Peyer's patch (tissue), 4 donors: Measurements from ENCODE around the gene FER. TPM values are rescaled to one million over a fixed set of nuclear protein-coding genes. Genes with fewer than 3 reads are reported as not detected.
"Not testable (repeated sequence)": the region's sequence is repeated elsewhere in the genome, so short reads cannot be mapped to it uniquely, and the experiment has no call there.

Experiments
- DNase-seq, 3 donors: peaks; one replicate each; pipeline ENCODE4 v3.0.0-alpha.2; 2017 to 2019
- H3K27ac ChIP-seq, 4 donors: fragments of 200-600 bp; sonication (generic); one replicate each; pipeline ENCODE4 v1.5.1; 2016 to 2019
- H3K27me3 ChIP-seq, 2 donors: fragments of 200-600 bp; sonication (generic); one replicate each; pipeline ENCODE4 v1.5.1; 2019
- H3K36me3 ChIP-seq, 3 donors: fragments of 200-600 bp; sonication (generic); one replicate each; pipeline ENCODE4 v1.5.1; 2016 to 2019
- H3K4me1 ChIP-seq, 4 donors: fragments of 200-600 bp; sonication (generic); one replicate each; pipeline ENCODE4 v1.5.1; 2016 to 2019
- H3K4me3 ChIP-seq, 4 donors: fragments of 200-600 bp; sonication (generic); 1 replicate in 3 of 4; 2 replicates in 1 of 4; pipeline ENCODE4 v1.5.1; 2016 to 2019; ENCODE audit warnings: mild to moderate bottlenecking in 1 of 4
- H3K9me3 ChIP-seq, 4 donors: fragments of 200-600 bp; sonication (generic); one replicate each; pipeline ENCODE4 v1.5.1; 2016 to 2019; ENCODE audit warnings: mild to moderate bottlenecking in 1 of 4
- CTCF ChIP-seq, 6 experiments: fragments of 450-650 bp in 4 of 6; fragments of 200-600 bp in 2 of 6; sonication (generic) in 1 of 6; IDR thresholded peaks; one replicate each; pipeline ENCODE4 v1.5.1; 2017 to 2019; ENCODE audit warnings: antibody characterized with exemption in 6 of 6, mild to moderate bottlenecking in 3 of 6, moderate library complexity in 1 of 6
- POLR2A ChIP-seq, 2 donors: fragments of 450-650 bp; IDR thresholded peaks; one replicate each; pipeline ENCODE4 v1.5.1; 2017; ENCODE audit warnings: antibody characterized with exemption in 2 of 2, mild to moderate bottlenecking in 2 of 2, moderate library complexity in 2 of 2
- total RNA-seq, 4 donors: library from RNA; depleted of rRNA; stranded (reverse); fragments of >200 nt; gene quantifications; one replicate each; pipeline ENCODE4 v1.1.0, GENCODE V29; 2016

Gene FER
- total RNA-seq, 4 donors from 2014 or later: 8.4 to 104 (median 12.5) TPM

GRCh38 chr5:108881133-108881532 lies 133.4 kb downstream of the FER start:
- Histone ChIP-seq H3K4me3 (no peak overlapping the region), H3K27ac (no peak overlapping the region), H3K9me3 (no peaks in the 10 kb centered on the region), H3K36me3 (no peaks in the 10 kb centered on the region), H3K4me1 (no peaks in the 10 kb centered on the region), H3K27me3 (no peaks in the 10 kb centered on the region)
- TF ChIP-seq POLR2A (IDR thresholded peaks at IDR 0.05) (no peak), CTCF (IDR thresholded peaks at IDR 0.05) (no peak)
- DNase-seq: no peak

GRCh38 chr5:108884736-108885135 lies 137.0 kb downstream of the FER start:
- H3K27me3 ChIP-seq: no peaks in the 10 kb centered on the region
- H3K9me3 ChIP-seq: no peaks in the 10 kb centered on the region
- no peaks in the 10 kb centered on the region for H3K36me3 ChIP-seq
- no peak overlapping the region for H3K27ac ChIP-seq
- no peaks in the 10 kb centered on the region for H3K4me1 ChIP-seq
- DNase-seq: no peak
- H3K4me3 ChIP-seq: no peak overlapping the region
- TF ChIP-seq POLR2A (IDR thresholded peaks at IDR 0.05) (no peak), CTCF (IDR thresholded peaks at IDR 0.05) (no peak)

GRCh38 chr5:108898257-108898656 lies 150.6 kb downstream of the FER start:
- DNase-seq: no peak
- TF ChIP-seq CTCF (IDR thresholded peaks at IDR 0.05) (no peak), POLR2A (IDR thresholded peaks at IDR 0.05) (no peak)
- no peaks in the 10 kb centered on the region for H3K9me3 ChIP-seq
- H3K36me3 ChIP-seq: no peaks in the 10 kb centered on the region
- no peak overlapping the region for H3K4me3 ChIP-seq
- H3K4me1 ChIP-seq: no peaks in the 10 kb centered on the region
- H3K27ac ChIP-seq: no peak overlapping the region
- no peaks in the 10 kb centered on the region for H3K27me3 ChIP-seq

GRCh38 chr5:108898707-108899106 lies 151.0 kb downstream of the FER start:
- Histone ChIP-seq H3K36me3 (no peaks in the 10 kb centered on the region), H3K27me3 (no peaks in the 10 kb centered on the region)
- TF ChIP-seq POLR2A (IDR thresholded peaks at IDR 0.05): no peak
- TF ChIP-seq CTCF (IDR thresholded peaks at IDR 0.05): no peak

GRCh38 chr5:108899244-108899643 lies 151.5 kb downstream of the FER start:
- not testable (repeated sequence) for H3K4me1 ChIP-seq

More at GRCh38 chr5:108898707-108899106, 151.0 kb downstream of the FER start:
- no peaks in the 10 kb centered on the region for H3K4me1 ChIP-seq
- no peak overlapping the region for H3K27ac ChIP-seq
- no peak overlapping the region for H3K4me3 ChIP-seq
- no peaks in the 10 kb centered on the region for H3K9me3 ChIP-seq
- no peak for DNase-seq

GRCh38 chr5:108900668-108901067 lies 153.0 kb downstream of the FER start:
- Histone ChIP-seq H3K27ac (no peak overlapping the region), H3K27me3 (no peaks in the 10 kb centered on the region), H3K4me3 (no peak overlapping the region), H3K9me3 (no peaks in the 10 kb centered on the region), H3K4me1 (no peaks in the 10 kb centered on the region), H3K36me3 (no peaks in the 10 kb centered on the region)
- TF ChIP-seq CTCF (IDR thresholded peaks at IDR 0.05): no peak
- TF ChIP-seq POLR2A (IDR thresholded peaks at IDR 0.05): no peak
- no peak for DNase-seq

More at GRCh38 chr5:108899244-108899643, 151.5 kb downstream of the FER start:
- H3K27me3 ChIP-seq, H3K36me3 ChIP-seq, DNase-seq, H3K4me3 ChIP-seq, H3K9me3 ChIP-seq, H3K27ac ChIP-seq: not testable (repeated sequence)
